GM04504 (cell line): ENCODE measurements around the gene TLE7.
A peak's percentile ranks its signal among the peaks of the same experiment; 100 is the strongest.

ENCODE experiments used
- DNase-seq: peaks from one replicate; pipeline ENCODE4 v3.0.0-alpha.2; 2012; ENCODE audit warnings: low read depth

TLE7 gene

GRCh38 chr16:71442051-71442440, at the start of gene TLE7:
Gene TLE7 (minus strand): TSS chr16:71442054. CDS start chr16:71433324, 8,730 bp downstream.
- no peak for DNase-seq

- DNase-seq, result no peak
Measured at GRCh38 chr16:71491054-71491453, 49.2 kb upstream of the TLE7 start.

GRCh38 chr16:71490361-71490760, 48.5 kb upstream of the TLE7 start:
- DNase-seq, result no peak

- no peak for DNase-seq
Measured at GRCh38 chr16:71489122-71489521, 47.3 kb upstream of the TLE7 start, which contains the start of gene ZNF19. Gene ZNF19 (minus strand): TSS chr16:71489324. CDS start chr16:71482114, 7,210 bp downstream.

GRCh38 chr16:71484006-71484893, 42.4 kb upstream of the TLE7 start:
- DNase-seq, result peak; percentile 86

GRCh38 chr16:71482569-71482968, 40.7 kb upstream of the TLE7 start:
- DNase-seq, result no peak

- DNase-seq, result no peak
Measured at GRCh38 chr16:71480956-71481355, 39.1 kb upstream of the TLE7 start.

- no peak for DNase-seq
Measured at GRCh38 chr16:71479420-71479819, 37.6 kb upstream of the TLE7 start.

- DNase-seq, result no peak
Measured at GRCh38 chr16:71476457-71477124, 34.7 kb upstream of the TLE7 start.

GRCh38 chr16:71474864-71475263, 33.0 kb upstream of the TLE7 start:
- peak; percentile 76 for DNase-seq

GRCh38 chr16:71473891-71474290, 32.0 kb upstream of the TLE7 start:
- DNase-seq, result no peak

- no peak for DNase-seq
Measured at GRCh38 chr16:71472931-71473330, 31.1 kb upstream of the TLE7 start.

GRCh38 chr16:71472051-71472450, 30.2 kb upstream of the TLE7 start:
- DNase-seq, result no peak

GRCh38 chr16:71467810-71468209, 26.0 kb upstream of the TLE7 start:
- no peak for DNase-seq

GRCh38 chr16:71464231-71464630, 22.4 kb upstream of the TLE7 start:
- no peak for DNase-seq

GRCh38 chr16:71461686-71462648, 20.1 kb upstream of the TLE7 start, which contains the start of gene ZNF23:
Gene ZNF23 (minus strand): TSS chr16:71462247. CDS start chr16:71456796, 5,451 bp downstream.
- peak; percentile 55 for DNase-seq

GRCh38 chr16:71460941-71461340, 19.1 kb upstream of the TLE7 start:
- no peak for DNase-seq

- DNase-seq, result peak; percentile 76
Measured at GRCh38 chr16:71460236-71460635, 18.4 kb upstream of the TLE7 start.

GRCh38 chr16:71459510-71459909, 17.7 kb upstream of the TLE7 start:
- no peak for DNase-seq

- no peak for DNase-seq
Measured at GRCh38 chr16:71456801-71457200, 14.9 kb upstream of the TLE7 start.

- DNase-seq, result no peak
Measured at GRCh38 chr16:71453036-71453435, 11.2 kb upstream of the TLE7 start.

- DNase-seq, result no peak
Measured at GRCh38 chr16:71449020-71449419, 7.2 kb upstream of the TLE7 start.
